A549 (cell line): ENCODE results near the gene KRT33B. TPM values are rescaled to one million over a fixed set of nuclear protein-coding genes. Genes with fewer than 3 reads are reported as not detected.

Experiments used
- ATAC-seq, 2 experiments: fragments of 200-7000 bp in 1 of 2; fragments of >200 bp in 1 of 2; cut with Nextera tagmentation in 1 of 2; cut with Tn5 transposase in 1 of 2; 3 replicates each; pipeline versions ENCODE4 v1.8.0 to v1.9.1; 2018 to 2020; ENCODE audit warnings: mild to moderate bottlenecking in 1 of 2, moderate library complexity in 1 of 2
- CTCF ChIA-PET: fragments of 300-600 bp; sonication (Branson Sonifier 250); formaldehyde crosslinking; extraction: SDS; loops from one replicate; lab custom pipeline; 2021; ENCODE audit warnings: antibody characterized with exemption, inconsistent platforms; lab: Yijun Ruan, JAX
- POLR2A ChIA-PET: fragments of 350-600 bp; formaldehyde crosslinking; extraction: SDS; loops from one replicate; lab custom pipeline; 2021; ENCODE audit warnings: antibody characterized with exemption, inconsistent platforms; lab: Yijun Ruan, JAX
- DNase-seq, 2 experiments: peaks; one replicate each; pipeline versions ENCODE4 v3.0.0 to v3.0.0-alpha.2; 2011 to 2016; ENCODE audit warnings: low read depth in 1 of 2, low spot score in 1 of 2
- FAIRE-seq: peaks from 2 replicates; lab custom pipeline; 2011; peaks lifted over from hg19 to GRCh38; lab: Jason Lieb, UNC
- H3K27ac ChIP-seq, 2 experiments: fragments of >200 bp; sonication (Bioruptor Twin); formaldehyde crosslinking; 3 replicates each; pipeline ENCODE4 v1.5.1; 2016 to 2017
- H3K4me1 ChIP-seq: fragments of >200 bp; sonication (Bioruptor Twin); formaldehyde crosslinking; 3 replicates; pipeline ENCODE4 v1.6.1; 2016
- H3K4me2 ChIP-seq: fragments of >200 bp; sonication (Bioruptor Twin); formaldehyde crosslinking; 3 replicates; pipeline ENCODE4 v1.6.1; 2016
- H3K4me3 ChIP-seq: fragments of >200 bp; sonication (Bioruptor Twin); formaldehyde crosslinking; 3 replicates; pipeline ENCODE4 v1.5.1; 2016
- H3K9me3 ChIP-seq: fragments of >200 bp; sonication (Bioruptor Twin); formaldehyde crosslinking; 3 replicates; pipeline ENCODE4 v1.6.1; 2016
- CTCF ChIP-seq: fragments of >200 bp; sonication (Bioruptor Twin); formaldehyde crosslinking; IDR thresholded peaks from 3 replicates; pipeline ENCODE4 v1.5.1; 2016
- GATA3 ChIP-seq: IDR thresholded peaks from 2 replicates; pipeline ENCODE4 v1.6.1; 2012; ENCODE audit warnings: borderline replicate concordance
- HOXB13 ChIP-seq: fragments of 250-450 bp; sonication (Bioruptor Pico); IDR thresholded peaks from 2 replicates; pipeline ENCODE4 v1.5.0; 2020; ENCODE audit warnings: low read depth, mild to moderate bottlenecking, moderate library complexity
- MAFK ChIP-seq: fragments of 450-650 bp; IDR thresholded peaks from 2 replicates; pipeline ENCODE4 v1.6.1; 2014; ENCODE audit not compliant: partially characterized antibody
- MAZ ChIP-seq: fragments of 150-350 bp; IDR thresholded peaks from 2 replicates; pipeline ENCODE4 v1.6.1; 2014; ENCODE audit warnings: antibody characterized with exemption, low read depth, low read length, borderline replicate concordance
- POLR2AphosphoS2 ChIP-seq: conservative IDR thresholded peaks from 2 replicates; pipeline ENCODE4 v1.6.1; 2012; ENCODE audit warnings: low read length, improper control_type of control experiment, inconsistent platforms
- RAD21 ChIP-seq, 2 experiments: fragments of >200 bp in 1 of 2; sonication (Bioruptor Twin) in 1 of 2; formaldehyde crosslinking in 1 of 2; IDR thresholded peaks in 1 of 2; conservative IDR thresholded peaks in 1 of 2; 2 replicates in 1 of 2; 3 replicates in 1 of 2; pipeline ENCODE4 v1.6.1; 2012 to 2018; ENCODE audit warnings: inconsistent platforms in 1 of 2
- REST ChIP-seq: fragments of 200-600 bp; sonication (generic); IDR thresholded peaks from 2 replicates; pipeline ENCODE4 v1.6.1; 2016; ENCODE audit warnings: antibody characterized with exemption, mild to moderate bottlenecking, moderate library complexity
- RFX5 ChIP-seq: fragments of 450-650 bp; IDR thresholded peaks from 2 replicates; pipeline ENCODE4 v1.7.1; 2014; ENCODE audit warnings: antibody characterized with exemption, mild to moderate bottlenecking, moderate library complexity
- SMC3 ChIP-seq: fragments of >200 bp; sonication (Bioruptor Twin); formaldehyde crosslinking; IDR thresholded peaks from 3 replicates; pipeline ENCODE4 v1.6.1; 2018; ENCODE audit warnings: inconsistent platforms
- TFCP2L1 ChIP-seq: fragments of 250-450 bp; sonication (Bioruptor Pico); IDR thresholded peaks from 2 replicates; pipeline ENCODE4 v1.5.0; 2021; ENCODE audit warnings: mild to moderate bottlenecking
- USF2 ChIP-seq: fragments of 450-650 bp; IDR thresholded peaks from 2 replicates; pipeline ENCODE4 v1.6.1; 2014; ENCODE audit warnings: antibody characterized with exemption
- ZNF302 ChIP-seq: fragments of 250-450 bp; sonication (Bioruptor Pico); IDR thresholded peaks from 2 replicates; pipeline ENCODE4 v1.9.0; 2021; ENCODE audit warnings: inconsistent platforms, mild to moderate bottlenecking, moderate library complexity
- WGBS: methylation state at CpG from one replicate; pipeline ENCODE4 v1.1.6; 2017; ENCODE audit errors: missing lambda C conversion rate; 5-methylcytosine and 5-hydroxymethylcytosine counted together
- polyA plus RNA-seq, 4 experiments: library from polyadenylated mRNA; depleted of rRNA in 3 of 4; stranded (reverse); fragments of >200 nt; fragmentation: RNase III in 1 of 4; extraction: RNeasy Plus Mini Kit Qiagen cat#74134 plus additional on column Dnase treatment in 1 of 4; gene quantifications; 2 replicates in 3 of 4; 3 replicates in 1 of 4; pipeline ENCODE4 v1.2.3, GENCODE V29; 2011 to 2017
- TF ChIP-seq, protein P1 (sequence below): fragments of 250-450 bp; sonication (Bioruptor Pico); IDR thresholded peaks from 2 replicates; pipeline ENCODE4 v1.5.0; 2020; ENCODE audit warnings: low read depth, mild to moderate bottlenecking, moderate library complexity
- TF ChIP-seq, protein P2 (sequence below): fragments of >200 bp; sonication (Bioruptor Twin); formaldehyde crosslinking; IDR thresholded peaks from 2 replicates; pipeline ENCODE4 v1.6.1; 2016

The KRT33B gene
- polyA plus RNA-seq, 2 of the 4 experiments (the other 2 are of a cell fraction) = 0.05 TPM; not detected in 1

DNA sequence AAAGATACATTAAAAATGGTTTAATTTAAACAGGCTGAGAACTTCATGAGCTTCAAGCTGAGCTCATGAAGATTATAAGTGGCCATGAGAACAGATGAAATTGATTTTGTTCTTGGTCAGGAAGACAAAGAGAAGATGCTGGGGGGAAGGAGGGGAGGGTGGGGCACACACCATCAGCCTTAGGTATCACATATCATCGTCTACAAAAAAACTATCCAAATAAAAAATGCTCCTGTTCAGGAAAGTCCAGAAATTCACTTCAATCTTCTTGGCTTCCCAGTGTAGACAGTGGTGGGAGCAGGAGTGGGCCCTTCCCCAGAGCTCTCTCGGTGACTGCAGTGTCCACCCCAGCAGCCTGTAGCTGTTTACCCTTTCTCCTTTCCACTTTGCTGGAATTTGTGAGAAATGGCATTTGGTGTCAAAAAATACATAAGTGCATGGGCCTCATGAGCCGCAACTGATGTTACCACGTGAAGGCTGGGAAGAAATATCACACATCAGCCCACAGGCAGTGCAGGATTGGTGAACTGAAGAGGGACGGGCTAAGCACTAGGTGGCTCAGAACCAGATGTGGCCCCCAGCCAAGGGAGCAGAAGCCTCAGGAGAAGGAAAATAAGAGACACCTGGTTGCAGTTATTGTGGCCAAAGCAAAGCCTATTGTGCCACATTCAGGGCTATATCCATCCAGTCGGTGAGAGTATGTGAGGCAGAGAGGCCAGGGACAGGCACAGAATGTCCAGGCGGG is 48.7 kb upstream of the KRT33B start (continued):
- TF ChIP-seq MAZ = no peak
- TF ChIP-seq, all 56 proteins: peak for 0

GRCh38 chr17:41417576-41418015 is 48.0 kb upstream of the KRT33B start:
- Histone ChIP-seq H3K4me2 (no peak overlapping the region), H3K4me1 (0 out of 3 replicates have a peak, but pooled peaks cover 4% of the 10 kb centered on the region), H3K9me3 (no peaks in the 10 kb centered on the region), H3K27ac (no peak overlapping the region), H3K4me3 (no peak overlapping the region)
- DNase-seq (peak in 1 of 2 experiments; percentile 67), ATAC-seq (peak; percentile 62 to 91; a peak in 4 of 6 replicates), FAIRE-seq (no peak)
- CTCF ChIA-PET = interaction anchor here (0.7 to 6.1 kb wide), 13 partner anchors 9 to 243 kb away, joined by 3 to 46 read pairs (median 5); no protein-coding TSS in a partner anchor
- WGBS = 42% methylated on average over 4 of the region's 4 CpGs
- POLR2A ChIA-PET = no interaction called here
- TF ChIP-seq, protein P1, sequence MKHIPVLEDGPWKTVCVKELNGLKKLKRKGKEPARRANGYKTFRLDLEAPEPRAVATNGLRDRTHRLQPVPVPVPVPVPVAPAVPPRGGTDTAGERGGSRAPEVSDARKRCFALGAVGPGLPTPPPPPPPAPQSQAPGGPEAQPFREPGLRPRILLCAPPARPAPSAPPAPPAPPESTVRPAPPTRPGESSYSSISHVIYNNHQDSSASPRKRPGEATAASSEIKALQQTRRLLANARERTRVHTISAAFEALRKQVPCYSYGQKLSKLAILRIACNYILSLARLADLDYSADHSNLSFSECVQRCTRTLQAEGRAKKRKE (CRISPR knock-in tag) = no peak
- no peak for TF ChIP-seq RFX5
- no peak for TF ChIP-seq ZNF302 (CRISPR knock-in tag)
- TF ChIP-seq RAD21 (conservative IDR thresholded peaks at IDR 0.05 in 1 of 2, IDR thresholded peaks at IDR 0.05 in 1 of 2) = peak in 1 of 2 experiments; percentile 50; a peak in 2 of 5 replicates
- no peak for TF ChIP-seq MAFK
- no peak for TF ChIP-seq HOXB13 (CRISPR knock-in tag)
- TF ChIP-seq SMC3 = no peak
- TF ChIP-seq, protein P2, sequence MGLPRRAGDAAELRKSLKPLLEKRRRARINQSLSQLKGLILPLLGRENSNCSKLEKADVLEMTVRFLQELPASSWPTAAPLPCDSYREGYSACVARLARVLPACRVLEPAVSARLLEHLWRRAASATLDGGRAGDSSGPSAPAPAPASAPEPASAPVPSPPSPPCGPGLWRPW = no peak
- no peak for TF ChIP-seq TFCP2L1 (CRISPR knock-in tag)
- no peak for TF ChIP-seq USF2
- TF ChIP-seq GATA3 = no peak
- TF ChIP-seq CTCF = peak; percentile 36; the same call in 2 of the 3 replicates
- TF ChIP-seq POLR2AphosphoS2 = no peak
- no peak for TF ChIP-seq REST
